HepG2 (cell line): ENCODE data around the gene PCGF2. TPM values are rescaled to one million over a fixed set of nuclear protein-coding genes. Genes with fewer than 3 reads are reported as not detected.

Experiments used
- GATAD2A ChIP-seq: IDR thresholded peaks from 2 replicates; pipeline ENCODE4 v1.6.1; 2016
- GZF1 ChIP-seq: sonication (generic); formaldehyde crosslinking; IDR thresholded peaks from 2 replicates; pipeline ENCODE4 v1.5.1; 2020; ENCODE audit warnings: mild to moderate bottlenecking, missing genetic modification reagents
- HNRNPUL1 ChIP-seq: fragments of 200-400 bp; formaldehyde crosslinking; IDR thresholded peaks from 2 replicates; pipeline ENCODE4 v1.6.1; 2017; ENCODE audit warnings: low read depth, mild to moderate bottlenecking, low read length, moderate library complexity
- MIER2 ChIP-seq: IDR thresholded peaks from 2 replicates; pipeline ENCODE4 v1.6.1; 2016; ENCODE audit warnings: missing biosample characterization, missing genetic modification reagents
- NFKBIZ ChIP-seq: IDR thresholded peaks from 2 replicates; pipeline ENCODE4 v1.6.1; 2018; ENCODE audit warnings: missing genetic modification reagents, missing compliant biosample characterization
- RFX1 ChIP-seq: fragments of 450-650 bp; IDR thresholded peaks from 2 replicates; pipeline ENCODE4 v1.6.1; 2017
- SMAD9 ChIP-seq: sonication (generic); formaldehyde crosslinking; IDR thresholded peaks from 2 replicates; pipeline ENCODE4 v1.5.1; 2020; ENCODE audit warnings: mild to moderate bottlenecking, missing genetic modification reagents
- SMYD3 ChIP-seq: sonication (generic); formaldehyde crosslinking; IDR thresholded peaks from 2 replicates; pipeline ENCODE4 v1.8.1; 2023; ENCODE audit warnings: mild to moderate bottlenecking, missing genetic modification reagents
- ZNF124 ChIP-seq: sonication (generic); formaldehyde crosslinking; IDR thresholded peaks from 2 replicates; pipeline ENCODE4 v1.4.0; 2020; ENCODE audit warnings: missing genetic modification reagents
- ZNF205 ChIP-seq: IDR thresholded peaks from 2 replicates; pipeline ENCODE4 v1.6.1; 2018; ENCODE audit warnings: missing biosample characterization, missing genetic modification reagents
- ZNF33A ChIP-seq: sonication (generic); formaldehyde crosslinking; IDR thresholded peaks from 2 replicates; pipeline ENCODE4 v1.5.1; 2020; ENCODE audit warnings: missing genetic modification reagents, mild to moderate bottlenecking, moderate library complexity, borderline replicate concordance
- ZNF367 ChIP-seq: sonication (generic); formaldehyde crosslinking; IDR thresholded peaks from 2 replicates; pipeline ENCODE4 v1.4.0; 2020; ENCODE audit warnings: missing genetic modification reagents, borderline replicate concordance
- ZNF510 ChIP-seq: sonication (generic); formaldehyde crosslinking; IDR thresholded peaks from 2 replicates; pipeline ENCODE4 v1.4.0; 2020; ENCODE audit warnings: low read depth, mild to moderate bottlenecking, missing genetic modification reagents
- ZNF563 ChIP-seq: sonication (generic); formaldehyde crosslinking; IDR thresholded peaks from 2 replicates; pipeline ENCODE4 v1.8.0; 2022; ENCODE audit warnings: mild to moderate bottlenecking, moderate library complexity, missing genetic modification reagents
- ZNF564 ChIP-seq: sonication (generic); formaldehyde crosslinking; IDR thresholded peaks from 2 replicates; pipeline ENCODE4 v1.8.1; 2023; ENCODE audit warnings: mild to moderate bottlenecking, missing genetic modification reagents
- ZNF678 ChIP-seq: sonication (generic); formaldehyde crosslinking; IDR thresholded peaks from 2 replicates; pipeline ENCODE4 v1.4.0; 2020; ENCODE audit warnings: mild to moderate bottlenecking, missing genetic modification reagents
- ZNF773 ChIP-seq: sonication (generic); formaldehyde crosslinking; IDR thresholded peaks from 2 replicates; pipeline ENCODE4 v1.4.0; 2020; ENCODE audit warnings: missing genetic modification reagents, borderline replicate concordance
- ZNF788 ChIP-seq: sonication (generic); formaldehyde crosslinking; IDR thresholded peaks from 2 replicates; pipeline ENCODE4 v1.5.0; 2020; ENCODE audit warnings: mild to moderate bottlenecking, missing genetic modification reagents, borderline replicate concordance
- ZNF816 ChIP-seq: sonication (generic); formaldehyde crosslinking; IDR thresholded peaks from 2 replicates; pipeline ENCODE4 v1.8.0; 2022; ENCODE audit warnings: missing genetic modification reagents, mild to moderate bottlenecking, borderline replicate concordance
- ZSCAN21 ChIP-seq: sonication (generic); formaldehyde crosslinking; IDR thresholded peaks from 2 replicates; pipeline ENCODE4 v1.8.0; 2022; ENCODE audit warnings: mild to moderate bottlenecking, missing genetic modification reagents, moderate library complexity, borderline replicate concordance
- ZSCAN29 ChIP-seq: sonication (generic); formaldehyde crosslinking; conservative IDR thresholded peaks from 2 replicates; pipeline ENCODE4 v1.4.0; 2020; ENCODE audit warnings: mild to moderate bottlenecking, missing genetic modification reagents
- ZSCAN9 ChIP-seq: IDR thresholded peaks from 2 replicates; pipeline ENCODE4 v1.6.1; 2016; ENCODE audit warnings: borderline replicate concordance
- polyA plus RNA-seq, 8 experiments: library from polyadenylated mRNA; depleted of rRNA in 3 of 8; stranded (reverse) in 7 of 8; unstranded in 1 of 8; fragments of >200 nt; fragmentation: Illumina TruSeq in 4 of 8; extraction: Trizol in 4 of 8; gene quantifications; 2 replicates each; pipeline versions ENCODE4 v1.2.1 to v1.2.3, GENCODE V29; 2011 to 2016; ENCODE audit warnings: low read depth in 4 of 8, missing spikeins in 1 of 8, mixed read lengths in 1 of 8; ENCODE audit not compliant: insufficient read depth in 1 of 8
- total RNA-seq, 5 experiments: library from RNA; depleted of rRNA; stranded (reverse); fragments of >200 nt; fragmentation: Illumina TruSeq; extraction: Trizol; gene quantifications; 2 replicates each; pipeline ENCODE4 v1.2.3, GENCODE V29; 2016; ENCODE audit warnings: low read depth in 1 of 5
- TF ChIP-seq, protein P1 (sequence below): sonication (generic); formaldehyde crosslinking; IDR thresholded peaks from 2 replicates; pipeline ENCODE4 v1.4.0; 2020; ENCODE audit warnings: missing genetic modification reagents
- TF ChIP-seq, protein P2 (sequence below): sonication (generic); formaldehyde crosslinking; IDR thresholded peaks from 2 replicates; pipeline ENCODE4 v1.4.0; 2020; ENCODE audit warnings: missing genetic modification reagents
- TF ChIP-seq, protein P3 (sequence below): IDR thresholded peaks from 2 replicates; pipeline ENCODE4 v1.6.1; 2016; ENCODE audit warnings: mild to moderate bottlenecking, missing biosample characterization, missing genetic modification reagents
- TF ChIP-seq, protein P4 (sequence below): IDR thresholded peaks from 2 replicates; pipeline ENCODE4 v1.6.1; 2016

Gene PCGF2
- total and polyA plus RNA-seq, 2 of the 13 experiments (the other 11 are each of a cell fraction or from before 2014, with no cell fraction given): 11.6 to 29.4 TPM

DNA sequence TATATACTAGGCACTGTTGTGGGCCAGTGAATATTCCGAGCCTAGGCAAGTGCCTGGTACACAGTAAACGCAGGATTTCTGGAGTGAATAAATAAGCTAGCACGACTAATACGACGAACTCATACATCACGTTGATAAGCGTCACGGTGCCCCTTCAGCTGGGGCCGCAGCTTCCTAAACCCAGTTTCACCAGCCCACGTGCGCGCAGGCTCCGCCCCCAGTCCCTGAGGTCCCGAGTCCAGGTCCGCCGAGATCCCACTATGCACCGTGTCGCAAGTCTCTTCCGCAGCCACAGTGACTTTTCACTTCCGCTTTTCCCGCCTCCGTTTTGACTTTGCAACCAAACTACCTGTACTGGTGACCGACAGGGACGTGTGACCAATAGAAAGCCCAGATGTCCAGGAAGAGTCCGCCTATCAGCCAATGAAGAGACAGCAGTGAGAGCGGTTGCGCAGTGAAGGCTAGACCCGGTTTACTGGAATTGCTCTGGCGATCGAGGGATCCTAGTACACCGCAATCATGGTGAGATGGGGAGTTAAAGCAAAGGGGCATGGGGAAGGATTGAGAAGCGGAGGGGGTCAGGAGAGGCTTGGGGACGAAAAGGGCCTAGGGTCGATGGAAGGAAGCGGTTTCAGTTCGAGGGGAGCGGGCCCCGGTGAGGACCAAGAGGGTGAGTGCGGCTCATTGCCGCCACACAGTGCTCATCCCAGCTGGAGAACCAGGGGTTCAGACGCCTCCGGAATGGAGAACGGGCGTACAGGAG lies 4.4 kb upstream of the PCGF2 start, which contains the start of gene PSMB3 (continued):
- TF ChIP-seq ZSCAN9 (CRISPR knock-in tag) (peak; percentile 82; the same call in 1 of the 2 replicates), ZNF788 (CRISPR knock-in tag) (peak; percentile 58; the same call in 1 of the 2 replicates), ZNF563 (peak; percentile 85), ZNF564 (peak; percentile 15; the same call in 1 of the 2 replicates), ZNF678 (CRISPR knock-in tag) (peak; percentile 97), ZNF510 (peak; percentile 87), ZNF816 (CRISPR knock-in tag) (no peak), ZNF124 (peak; percentile 94), ZNF367 (no peak), SMYD3 (peak; percentile 94), ZNF773 (CRISPR knock-in tag) (0 out of 2 replicates have a peak, but pooled peaks have one; percentile 73), GZF1 (CRISPR knock-in tag) (peak; percentile 32; the same call in 1 of the 2 replicates), ZNF33A (no peak), NFKBIZ (no peak; the same call in 1 of the 2 replicates), RFX1 (no peak), GATAD2A (peak; percentile 75), HNRNPUL1 (no peak), MIER2 (peak; percentile 42; the same call in 1 of the 2 replicates), SMAD9 (peak; percentile 27; the same call in 1 of the 2 replicates), ZSCAN21 (CRISPR knock-in tag) (peak; percentile 78), ZSCAN29 (CRISPR knock-in tag) (0 out of 2 replicates have a peak, but pooled peaks have one; percentile 82), ZNF205 (CRISPR knock-in tag) (peak; percentile 97)
- TF ChIP-seq, protein P1, sequence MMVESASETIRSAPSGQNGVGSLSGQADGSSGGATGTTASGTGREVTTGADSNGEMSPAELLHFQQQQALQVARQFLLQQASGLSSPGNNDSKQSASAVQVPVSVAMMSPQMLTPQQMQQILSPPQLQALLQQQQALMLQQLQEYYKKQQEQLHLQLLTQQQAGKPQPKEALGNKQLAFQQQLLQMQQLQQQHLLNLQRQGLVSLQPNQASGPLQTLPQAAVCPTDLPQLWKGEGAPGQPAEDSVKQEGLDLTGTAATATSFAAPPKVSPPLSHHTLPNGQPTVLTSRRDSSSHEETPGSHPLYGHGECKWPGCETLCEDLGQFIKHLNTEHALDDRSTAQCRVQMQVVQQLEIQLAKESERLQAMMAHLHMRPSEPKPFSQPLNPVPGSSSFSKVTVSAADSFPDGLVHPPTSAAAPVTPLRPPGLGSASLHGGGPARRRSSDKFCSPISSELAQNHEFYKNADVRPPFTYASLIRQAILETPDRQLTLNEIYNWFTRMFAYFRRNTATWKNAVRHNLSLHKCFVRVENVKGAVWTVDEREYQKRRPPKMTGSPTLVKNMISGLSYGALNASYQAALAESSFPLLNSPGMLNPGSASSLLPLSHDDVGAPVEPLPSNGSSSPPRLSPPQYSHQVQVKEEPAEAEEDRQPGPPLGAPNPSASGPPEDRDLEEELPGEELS: peak; percentile 12
- TF ChIP-seq, protein P2, sequence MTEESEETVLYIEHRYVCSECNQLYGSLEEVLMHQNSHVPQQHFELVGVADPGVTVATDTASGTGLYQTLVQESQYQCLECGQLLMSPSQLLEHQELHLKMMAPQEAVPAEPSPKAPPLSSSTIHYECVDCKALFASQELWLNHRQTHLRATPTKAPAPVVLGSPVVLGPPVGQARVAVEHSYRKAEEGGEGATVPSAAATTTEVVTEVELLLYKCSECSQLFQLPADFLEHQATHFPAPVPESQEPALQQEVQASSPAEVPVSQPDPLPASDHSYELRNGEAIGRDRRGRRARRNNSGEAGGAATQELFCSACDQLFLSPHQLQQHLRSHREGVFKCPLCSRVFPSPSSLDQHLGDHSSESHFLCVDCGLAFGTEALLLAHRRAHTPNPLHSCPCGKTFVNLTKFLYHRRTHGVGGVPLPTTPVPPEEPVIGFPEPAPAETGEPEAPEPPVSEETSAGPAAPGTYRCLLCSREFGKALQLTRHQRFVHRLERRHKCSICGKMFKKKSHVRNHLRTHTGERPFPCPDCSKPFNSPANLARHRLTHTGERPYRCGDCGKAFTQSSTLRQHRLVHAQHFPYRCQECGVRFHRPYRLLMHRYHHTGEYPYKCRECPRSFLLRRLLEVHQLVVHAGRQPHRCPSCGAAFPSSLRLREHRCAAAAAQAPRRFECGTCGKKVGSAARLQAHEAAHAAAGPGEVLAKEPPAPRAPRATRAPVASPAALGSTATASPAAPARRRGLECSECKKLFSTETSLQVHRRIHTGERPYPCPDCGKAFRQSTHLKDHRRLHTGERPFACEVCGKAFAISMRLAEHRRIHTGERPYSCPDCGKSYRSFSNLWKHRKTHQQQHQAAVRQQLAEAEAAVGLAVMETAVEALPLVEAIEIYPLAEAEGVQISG (CRISPR knock-in tag): peak; percentile 99
- TF ChIP-seq, protein P3, sequence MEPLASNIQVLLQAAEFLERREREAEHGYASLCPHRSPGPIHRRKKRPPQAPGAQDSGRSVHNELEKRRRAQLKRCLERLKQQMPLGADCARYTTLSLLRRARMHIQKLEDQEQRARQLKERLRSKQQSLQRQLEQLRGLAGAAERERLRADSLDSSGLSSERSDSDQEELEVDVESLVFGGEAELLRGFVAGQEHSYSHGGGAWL (CRISPR knock-in tag): peak; percentile 94
- TF ChIP-seq, protein P4, sequence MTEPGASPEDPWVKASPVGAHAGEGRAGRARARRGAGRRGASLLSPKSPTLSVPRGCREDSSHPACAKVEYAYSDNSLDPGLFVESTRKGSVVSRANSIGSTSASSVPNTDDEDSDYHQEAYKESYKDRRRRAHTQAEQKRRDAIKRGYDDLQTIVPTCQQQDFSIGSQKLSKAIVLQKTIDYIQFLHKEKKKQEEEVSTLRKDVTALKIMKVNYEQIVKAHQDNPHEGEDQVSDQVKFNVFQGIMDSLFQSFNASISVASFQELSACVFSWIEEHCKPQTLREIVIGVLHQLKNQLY (CRISPR knock-in tag): peak; percentile 26
